NCI-H510A treated with DMSO at 0.1 percent for 48 hours (cell line): ENCODE data around the gene ARHGEF26.
"Not testable (repeated sequence)": the region's sequence is repeated elsewhere in the genome, so short reads cannot be mapped to it uniquely, and the experiment has no call there.

ENCODE experiments used
- DNase-seq: peaks from one replicate; lab custom pipeline; 2025; lab: John Stamatoyannopoulos, UW

The ARHGEF26 gene

GRCh38 chr3:154120961-154121700 is at the start of gene ARHGEF26:
ARHGEF26 (plus strand) TSS chr3:154121390; CDS start chr3:154121993, 603 bp downstream.
- DNase-seq: peak; percentile 72

- no peak for DNase-seq
Observed at GRCh38 chr3:154074966-154075365, 46.2 kb upstream of the ARHGEF26 start.

DNA sequence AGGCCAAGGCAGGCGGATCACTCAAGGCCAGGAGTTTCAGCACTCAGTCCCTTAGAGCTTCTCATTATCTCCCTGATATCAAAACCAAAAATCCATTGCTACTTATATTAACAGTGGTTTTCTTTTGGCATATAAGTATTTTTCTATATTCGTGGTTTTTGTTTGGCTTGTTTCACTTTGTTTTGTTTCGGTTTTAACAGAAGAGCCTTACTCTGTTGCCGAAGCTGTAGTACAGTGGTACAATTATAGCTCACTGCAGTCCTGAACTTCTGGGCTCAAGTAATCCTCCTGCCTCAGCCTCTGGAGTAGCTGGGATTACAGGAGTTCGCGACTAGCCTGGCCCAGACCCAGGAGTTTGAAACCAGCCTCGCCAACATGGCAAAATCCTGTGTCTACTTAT is 42.5 kb upstream of the ARHGEF26 start:
- DNase-seq: no peak

GRCh38 chr3:154081305-154081704 is 39.9 kb upstream of the ARHGEF26 start:
- no peak for DNase-seq

DNA sequence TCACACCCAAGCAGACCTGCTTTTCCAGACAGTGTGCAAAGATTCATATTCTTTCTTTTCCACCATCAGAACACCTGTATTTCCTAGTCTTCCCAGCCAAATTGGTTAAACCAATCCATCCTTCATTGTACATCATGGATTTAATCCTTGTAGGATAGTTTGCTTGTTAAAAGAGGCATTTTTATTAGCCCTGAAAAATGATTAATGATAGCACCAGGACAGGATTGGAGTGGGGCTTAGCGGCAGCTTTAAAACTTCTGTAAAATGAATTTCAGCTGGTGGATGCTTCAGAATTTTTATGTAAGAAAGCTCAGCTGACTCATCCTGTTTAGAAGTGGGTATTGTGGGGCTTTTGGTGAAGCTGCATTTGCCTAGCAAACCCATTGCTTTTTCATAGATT is 36.1 kb upstream of the ARHGEF26 start:
- no peak for DNase-seq

- no peak for DNase-seq
Observed at GRCh38 chr3:154085799-154086198, 35.4 kb upstream of the ARHGEF26 start.

GRCh38 chr3:154086286-154086685 is 34.9 kb upstream of the ARHGEF26 start:
- no peak for DNase-seq

GRCh38 chr3:154087756-154088480 is 33.3 kb upstream of the ARHGEF26 start:
- DNase-seq: not testable (repeated sequence)

GRCh38 chr3:154089421-154090420 is 31.5 kb upstream of the ARHGEF26 start:
- DNase-seq: peak; percentile 34

DNA sequence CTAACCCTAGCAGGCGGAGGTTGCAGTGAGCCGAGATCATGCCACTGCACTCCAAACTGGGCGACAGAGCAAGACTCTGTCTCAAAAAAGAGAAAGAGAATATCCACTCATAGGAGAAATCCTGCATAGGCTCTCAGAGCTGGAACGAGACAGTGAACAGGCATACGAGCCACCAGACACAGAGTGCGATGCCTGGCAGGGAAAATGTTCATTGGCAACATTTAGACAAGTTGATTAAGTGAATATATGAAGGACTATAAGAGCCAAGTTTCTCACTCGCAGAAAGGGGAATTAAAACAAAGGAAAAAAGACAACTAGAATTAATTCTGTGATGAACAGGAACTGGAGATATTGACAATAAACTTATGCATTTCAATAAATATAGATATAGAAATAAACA is 27.1 kb upstream of the ARHGEF26 start:
- no peak for DNase-seq

- peak; percentile 12 for DNase-seq
Observed at GRCh38 chr3:154095832-154096421, 25.3 kb upstream of the ARHGEF26 start.

DNA sequence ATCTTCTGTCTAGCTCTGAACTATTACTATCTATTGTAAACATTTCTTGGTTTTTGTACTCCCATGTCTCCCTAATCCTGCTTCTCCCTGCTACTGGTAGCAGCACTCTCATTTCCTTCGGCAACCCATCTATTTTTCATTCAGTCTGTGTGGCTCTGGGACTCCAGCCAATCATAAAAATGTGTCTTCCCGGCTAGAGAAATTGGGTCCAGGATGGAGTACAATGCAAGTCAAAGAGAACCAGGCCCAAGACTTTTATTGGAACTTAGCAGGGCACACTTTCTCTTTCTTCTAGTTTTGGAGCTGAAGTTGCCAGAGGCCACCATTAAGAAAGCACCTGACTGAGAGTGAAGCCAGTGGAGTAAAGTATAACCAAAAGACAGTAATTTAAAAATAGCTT is 22.8 kb upstream of the ARHGEF26 start:
- DNase-seq: no peak

- DNase-seq: no peak
Observed at GRCh38 chr3:154100556-154100955, 20.6 kb upstream of the ARHGEF26 start.

DNA sequence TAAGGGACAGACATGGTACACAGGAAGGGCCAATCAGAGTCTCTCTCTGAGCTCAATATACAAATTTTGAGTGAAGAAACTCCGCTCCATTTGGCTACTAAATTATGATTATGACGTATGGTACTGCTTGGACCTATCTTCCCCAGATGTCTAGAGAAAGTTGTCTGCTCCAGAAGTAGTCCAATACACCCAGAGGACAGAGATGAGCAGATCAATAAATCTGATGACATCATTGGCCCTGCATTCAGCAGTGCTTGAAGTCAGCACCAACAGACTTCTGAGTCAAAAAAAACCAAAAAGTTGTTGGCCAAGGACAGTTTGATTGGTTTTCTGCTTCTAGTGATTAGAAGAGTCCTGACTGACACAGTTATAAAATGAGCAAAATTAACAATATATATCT is 19.9 kb upstream of the ARHGEF26 start:
- DNase-seq: no peak

DNA sequence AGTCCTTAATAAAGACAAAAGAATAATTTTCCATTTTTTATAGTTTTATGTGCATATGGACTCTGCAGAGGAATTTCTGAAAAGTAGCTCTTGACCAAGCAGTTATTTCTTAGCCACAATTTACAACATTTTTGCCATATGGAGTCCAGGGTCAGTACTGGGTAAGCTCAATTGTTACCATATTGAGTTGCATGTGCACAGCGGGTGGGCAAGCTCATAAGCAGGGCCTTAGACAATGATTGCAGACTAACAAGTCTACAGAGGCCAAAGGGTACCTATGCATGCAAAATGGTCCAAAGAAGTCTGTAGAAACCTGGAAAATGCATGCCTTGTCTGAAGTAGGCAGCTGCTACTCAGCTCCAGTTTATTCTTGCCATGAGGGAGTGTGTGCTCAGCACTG is 19.0 kb upstream of the ARHGEF26 start:
- DNase-seq: no peak

GRCh38 chr3:154105218-154105975 is 15.8 kb upstream of the ARHGEF26 start:
- DNase-seq: peak; percentile 6

DNA sequence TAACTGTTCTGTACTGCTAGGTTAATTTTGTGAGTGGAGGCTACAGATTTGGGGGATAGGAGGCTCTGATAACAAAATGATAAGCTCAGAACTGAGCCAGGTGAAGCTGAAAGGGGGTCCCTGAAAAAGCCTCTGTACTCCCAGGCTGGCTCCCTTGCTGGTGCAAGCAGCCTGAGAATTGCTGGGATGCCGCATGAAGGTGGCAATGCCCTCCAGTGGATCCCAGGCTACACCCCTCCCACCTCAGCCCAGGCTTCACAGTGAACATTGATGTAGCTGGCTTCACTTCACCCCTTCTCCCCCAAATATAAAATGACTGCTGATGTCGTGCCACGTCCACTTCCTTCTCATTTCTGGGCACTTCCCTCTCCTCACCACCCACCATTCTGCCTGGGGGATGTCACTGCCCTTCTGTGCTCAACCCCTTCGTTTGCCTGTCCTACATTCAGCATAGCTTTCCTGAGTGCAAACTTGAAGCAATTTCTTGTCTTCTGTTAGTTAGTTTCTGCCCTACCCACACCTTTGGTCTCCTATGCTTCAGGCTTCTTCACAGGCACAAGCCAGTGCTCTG is 9.7 kb upstream of the ARHGEF26 start:
- DNase-seq: no peak

DNA sequence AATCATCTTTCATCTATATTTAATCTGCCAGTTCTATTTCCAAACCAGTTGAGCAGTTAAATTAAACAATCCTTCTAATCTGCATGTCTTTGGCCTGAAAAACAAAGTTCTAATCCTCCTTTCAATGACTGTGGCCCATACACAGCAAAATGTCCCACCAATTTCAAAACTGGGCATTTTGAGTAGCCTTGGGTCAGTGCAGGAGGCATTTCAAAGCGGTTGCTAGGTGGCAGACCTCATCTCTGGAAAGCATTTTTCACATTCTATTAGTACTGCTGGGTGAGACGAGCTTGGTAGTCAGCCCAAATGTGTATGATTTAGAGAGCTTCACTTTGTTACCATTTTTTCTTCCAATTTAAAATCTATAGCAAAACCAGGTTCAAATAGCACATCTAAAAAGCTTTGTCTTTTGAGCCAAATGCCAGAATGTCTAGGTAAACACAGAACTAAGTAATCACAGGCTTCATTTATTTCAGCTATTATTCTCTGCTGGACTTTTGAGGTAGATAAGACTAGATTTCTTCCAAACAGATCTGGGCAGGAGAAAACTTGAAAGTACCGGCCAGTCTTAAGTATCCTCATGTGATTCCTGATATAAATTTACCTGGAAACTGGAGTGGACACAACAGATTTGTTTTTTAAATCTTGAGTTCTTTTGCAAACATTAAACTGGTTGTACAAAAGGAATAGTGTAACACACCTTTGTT is 8.9 kb upstream of the ARHGEF26 start:
- no peak for DNase-seq

GRCh38 chr3:154113609-154114008 is 7.6 kb upstream of the ARHGEF26 start:
- no peak for DNase-seq

GRCh38 chr3:154115332-154115731 is 5.9 kb upstream of the ARHGEF26 start:
- DNase-seq: no peak
